GM12864 (cell line): ENCODE data around the gene MAGI1.

Experiments
- DNase-seq: peaks from one replicate; pipeline ENCODE4 v3.0.0-alpha.2; 2011; ENCODE audit warnings: low read depth
- H3K4me3 ChIP-seq: 2 replicates; pipeline ENCODE4 v1.5.1; 2011; ENCODE audit warnings: mild to moderate bottlenecking, low read depth, low read length, control low read depth
- TF ChIP-seq, protein P1 (sequence below): IDR thresholded peaks from 2 replicates; pipeline ENCODE4 v1.5.1; 2011; ENCODE audit warnings: low read depth, mild to moderate bottlenecking, moderate library complexity, low read length, control low read depth, inconsistent platforms; ENCODE audit errors: missing control alignments

Gene MAGI1

GRCh38 chr3:65478551-65479500, 559.9 kb downstream of the MAGI1 start:
- no peak overlapping the region for H3K4me3 ChIP-seq
- no peak for DNase-seq
- TF ChIP-seq, protein P1, sequence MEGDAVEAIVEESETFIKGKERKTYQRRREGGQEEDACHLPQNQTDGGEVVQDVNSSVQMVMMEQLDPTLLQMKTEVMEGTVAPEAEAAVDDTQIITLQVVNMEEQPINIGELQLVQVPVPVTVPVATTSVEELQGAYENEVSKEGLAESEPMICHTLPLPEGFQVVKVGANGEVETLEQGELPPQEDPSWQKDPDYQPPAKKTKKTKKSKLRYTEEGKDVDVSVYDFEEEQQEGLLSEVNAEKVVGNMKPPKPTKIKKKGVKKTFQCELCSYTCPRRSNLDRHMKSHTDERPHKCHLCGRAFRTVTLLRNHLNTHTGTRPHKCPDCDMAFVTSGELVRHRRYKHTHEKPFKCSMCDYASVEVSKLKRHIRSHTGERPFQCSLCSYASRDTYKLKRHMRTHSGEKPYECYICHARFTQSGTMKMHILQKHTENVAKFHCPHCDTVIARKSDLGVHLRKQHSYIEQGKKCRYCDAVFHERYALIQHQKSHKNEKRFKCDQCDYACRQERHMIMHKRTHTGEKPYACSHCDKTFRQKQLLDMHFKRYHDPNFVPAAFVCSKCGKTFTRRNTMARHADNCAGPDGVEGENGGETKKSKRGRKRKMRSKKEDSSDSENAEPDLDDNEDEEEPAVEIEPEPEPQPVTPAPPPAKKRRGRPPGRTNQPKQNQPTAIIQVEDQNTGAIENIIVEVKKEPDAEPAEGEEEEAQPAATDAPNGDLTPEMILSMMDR, result no peak

DNA sequence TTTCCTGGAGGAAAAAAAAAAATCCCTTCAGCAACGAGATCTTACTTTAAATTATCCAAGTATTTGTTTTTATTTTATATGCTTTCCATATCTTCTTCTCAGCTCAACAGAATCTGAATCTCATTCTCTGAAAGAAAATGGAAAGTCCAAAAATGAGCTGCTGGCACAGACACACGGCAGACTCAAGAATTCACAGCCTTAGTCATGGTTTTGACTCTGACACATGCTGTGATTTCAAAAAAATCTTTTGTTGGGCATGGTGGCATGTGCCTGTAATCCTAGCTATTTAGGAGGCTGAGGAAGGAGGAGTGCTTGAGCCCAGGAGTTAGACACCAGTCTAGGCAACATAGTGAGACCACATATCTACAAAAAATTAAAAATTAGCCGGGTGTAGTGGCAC, 565.0 kb downstream of the MAGI1 start:
- TF ChIP-seq, protein P1, result no peak
- DNase-seq, result no peak
- no peak overlapping the region for H3K4me3 ChIP-seq

- no peak overlapping the region for H3K4me3 ChIP-seq
- DNase-seq, result no peak
- TF ChIP-seq, protein P1, result no peak
Observed at GRCh38 chr3:65472501-65472900, 566.2 kb downstream of the MAGI1 start.

GRCh38 chr3:65466300-65466988, 572.3 kb downstream of the MAGI1 start:
- no peak overlapping the region for H3K4me3 ChIP-seq
- TF ChIP-seq, protein P1, result no peak
- no peak for DNase-seq

DNA sequence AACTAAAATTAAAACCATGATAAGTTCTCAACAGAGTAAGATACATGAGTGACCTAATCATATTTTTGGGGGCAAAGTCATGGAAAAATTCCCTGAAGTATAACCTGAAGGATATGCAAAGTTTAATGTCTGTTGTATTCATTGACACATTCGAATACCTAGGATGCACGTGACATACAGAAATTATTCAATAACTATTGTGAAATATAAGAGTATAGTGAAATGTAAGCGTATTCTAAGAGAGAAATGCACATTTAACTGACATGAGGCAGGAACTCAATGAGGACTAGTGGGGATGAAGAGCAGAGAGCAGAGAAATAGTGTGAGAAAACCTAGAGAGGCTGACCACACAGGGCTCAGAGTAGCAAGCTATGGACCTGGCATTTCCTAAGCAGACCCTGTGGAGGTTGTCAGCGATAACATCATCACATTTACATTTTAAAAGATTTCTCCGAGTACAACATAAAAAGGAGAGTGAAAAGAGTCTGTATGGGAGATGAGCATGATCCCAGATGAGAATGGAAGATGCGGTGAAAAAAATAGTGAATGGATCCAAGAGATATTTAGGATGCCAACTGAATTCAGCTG, 588.8 kb downstream of the MAGI1 start:
- TF ChIP-seq, protein P1, result no peak
- no peak overlapping the region for H3K4me3 ChIP-seq
- no peak for DNase-seq

GRCh38 chr3:65448120-65448519, 590.6 kb downstream of the MAGI1 start:
- no peak for DNase-seq
- TF ChIP-seq, protein P1, result no peak
- no peak overlapping the region for H3K4me3 ChIP-seq
